HG03558 (cell line): ENCODE measurements around the gene UBE2Z.
A peak's percentile ranks its signal among the peaks of the same experiment; 100 is the strongest.
"Not testable (repeated sequence)": the region's sequence is repeated elsewhere in the genome, so short reads cannot be mapped to it uniquely, and the experiment has no call there.

ENCODE experiments used
- ATAC-seq: cut with Tn5 transposase; IDR thresholded peaks from one replicate; pipeline ENCODE4 v1.9.1; 2021; ENCODE audit warnings: moderate number of reproducible peaks; ENCODE audit not compliant: unreplicated experiment; ENCODE audit errors: extremely low read depth

UBE2Z gene

DNA sequence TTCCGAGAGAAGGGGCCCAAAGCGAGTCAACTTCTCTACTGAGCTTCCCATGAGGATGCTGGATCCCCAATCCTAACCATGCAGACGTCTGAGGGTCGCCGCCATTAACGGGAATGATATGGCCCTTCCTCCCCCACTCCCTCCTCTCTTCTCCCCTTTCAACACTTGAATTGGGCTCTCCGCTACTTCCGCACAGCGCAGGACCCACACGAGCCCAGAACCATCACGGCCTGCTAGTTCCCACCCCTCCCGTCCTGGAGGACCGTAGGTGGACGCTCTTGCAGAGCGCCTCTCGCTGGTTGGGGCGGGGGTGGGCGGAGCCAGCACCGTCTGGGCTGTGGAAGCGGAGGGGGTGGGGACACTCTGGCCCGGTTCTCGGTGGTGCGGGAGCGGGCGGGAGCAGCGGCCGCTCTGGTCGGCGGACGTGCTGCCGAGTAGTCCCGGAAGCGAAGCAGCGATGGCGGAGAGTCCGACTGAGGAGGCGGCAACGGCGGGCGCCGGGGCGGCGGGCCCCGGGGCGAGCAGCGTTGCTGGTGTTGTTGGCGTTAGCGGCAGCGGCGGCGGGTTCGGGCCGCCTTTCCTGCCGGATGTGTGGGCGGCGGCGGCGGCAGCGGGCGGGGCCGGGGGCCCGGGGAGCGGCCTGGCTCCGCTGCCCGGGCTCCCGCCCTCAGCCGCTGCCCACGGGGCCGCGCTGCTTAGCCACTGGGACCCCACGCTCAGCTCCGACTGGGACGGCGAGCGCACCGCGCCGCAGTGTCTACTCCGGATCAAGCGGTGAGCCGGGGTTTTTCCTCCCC is at the start of gene UBE2Z:
UBE2Z (plus strand) TSS at position 361 of the 797 bp plus-strand sequence; CDS start at position 458, 97 bp downstream.
- peak; percentile 62 for ATAC-seq

DNA sequence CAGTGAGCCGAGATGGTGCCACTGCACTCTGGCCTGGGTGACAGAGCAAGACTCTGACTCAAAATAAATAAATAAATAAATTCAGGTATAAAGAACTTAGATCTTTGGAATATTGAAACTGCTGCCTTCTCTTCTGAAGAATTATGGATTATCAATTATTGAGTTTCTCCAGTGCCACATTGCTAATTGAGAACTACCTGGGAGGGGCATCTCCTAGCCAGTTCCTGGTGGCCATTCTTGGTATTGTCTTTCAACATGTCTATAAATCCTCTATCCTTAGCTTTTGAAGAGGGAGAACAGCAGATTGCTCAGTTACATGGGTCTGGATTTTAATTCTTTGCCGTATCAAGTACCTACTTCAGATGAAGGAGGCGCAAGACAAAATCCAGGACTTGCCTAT is 48.2 kb upstream of the UBE2Z start:
- no peak for ATAC-seq

DNA sequence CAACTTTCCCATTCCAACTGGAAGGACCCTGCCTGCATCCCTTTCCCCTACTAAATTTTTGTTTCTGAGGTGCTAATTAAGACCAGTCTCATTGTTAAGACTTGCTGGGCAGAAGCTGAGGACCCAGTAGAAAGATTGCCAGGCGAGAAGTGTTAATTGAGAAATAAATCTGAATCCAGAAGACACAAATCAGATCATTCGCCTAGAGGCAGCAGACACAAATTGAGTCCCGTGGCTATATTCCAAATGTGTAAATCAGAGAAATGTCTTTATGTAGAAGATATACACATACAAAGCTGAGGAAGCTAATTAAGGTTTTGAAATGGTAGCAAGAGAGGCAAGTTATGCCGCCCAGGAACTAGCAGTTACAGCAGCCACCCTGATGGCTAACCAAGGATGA is 47.8 kb upstream of the UBE2Z start:
- no peak for ATAC-seq

DNA sequence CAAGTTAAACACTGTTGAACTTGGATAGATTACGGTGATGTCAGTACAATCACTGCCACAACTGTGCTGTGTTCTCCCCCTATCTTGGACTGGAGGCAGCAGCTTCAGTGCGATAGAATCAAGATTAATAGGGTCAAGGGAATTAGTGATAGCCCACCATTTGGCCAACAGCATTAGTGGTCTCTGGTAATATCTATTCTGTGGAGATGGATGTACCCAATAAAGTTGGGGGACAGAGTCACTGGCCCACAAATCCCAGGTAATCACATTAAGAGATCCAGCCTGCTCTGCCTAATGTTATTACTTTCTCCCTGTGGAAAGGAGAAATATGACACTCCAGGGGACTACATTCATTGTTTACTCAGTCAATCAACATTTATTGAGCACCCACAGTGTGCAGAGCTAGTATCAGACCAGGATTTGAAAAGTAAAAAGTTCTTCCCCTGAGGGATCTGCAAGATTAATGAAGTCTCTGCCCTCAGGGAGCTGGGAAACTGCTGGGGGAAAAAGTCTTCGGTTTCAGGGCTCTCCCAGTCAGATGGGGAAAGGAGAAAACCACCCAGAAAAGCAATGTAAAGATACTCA is 39.2 kb upstream of the UBE2Z start:
- ATAC-seq, result no peak

DNA sequence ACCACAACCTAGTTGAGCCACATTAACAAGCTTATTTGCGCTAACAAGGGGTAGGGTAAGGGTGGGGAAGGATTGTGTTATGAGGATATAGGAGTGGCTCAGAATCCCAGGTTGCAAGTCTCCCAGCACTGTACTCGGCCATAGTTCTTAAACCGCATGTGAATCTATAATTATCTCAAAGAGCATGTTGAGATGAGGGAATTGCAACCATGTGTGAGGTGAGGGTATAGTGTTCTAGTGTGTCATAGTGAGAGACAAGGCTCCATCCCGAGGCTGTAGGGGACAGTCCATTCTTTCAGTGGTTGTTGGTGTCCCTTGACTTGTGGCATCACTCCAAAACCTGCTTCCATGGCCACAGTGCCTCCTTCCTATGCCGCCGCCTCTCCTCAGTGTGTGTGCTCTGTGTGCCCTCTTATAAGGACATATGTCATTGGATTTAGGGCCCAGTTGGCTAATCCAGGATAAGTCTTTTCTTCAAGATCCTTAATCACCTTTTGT is 38.3 kb upstream of the UBE2Z start:
- no peak for ATAC-seq

DNA sequence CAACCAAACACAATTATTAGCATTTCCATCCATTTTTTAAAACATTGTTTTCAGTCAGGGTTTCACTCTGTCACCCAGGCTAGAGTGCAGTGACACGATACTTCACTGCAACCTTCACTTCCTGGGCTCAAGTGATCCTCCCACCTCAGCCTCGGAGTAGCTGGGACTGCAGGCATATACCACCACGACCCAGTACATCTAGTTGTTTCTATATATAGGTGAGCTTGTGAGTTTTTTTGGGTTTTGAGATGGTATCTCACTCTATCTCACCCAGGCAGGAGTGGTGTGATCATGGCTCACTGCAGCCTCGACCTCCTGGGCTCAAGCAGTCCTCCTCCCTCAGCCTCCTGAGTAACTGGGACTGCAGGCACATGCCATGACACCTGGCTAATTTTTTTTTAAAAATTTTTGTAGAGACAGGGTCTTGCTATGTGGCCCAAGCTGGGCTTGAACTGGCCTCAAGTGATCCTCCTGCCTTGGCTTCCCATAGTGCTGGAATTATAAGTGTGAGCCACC is 37.1 kb upstream of the UBE2Z start:
- ATAC-seq, result no peak

DNA sequence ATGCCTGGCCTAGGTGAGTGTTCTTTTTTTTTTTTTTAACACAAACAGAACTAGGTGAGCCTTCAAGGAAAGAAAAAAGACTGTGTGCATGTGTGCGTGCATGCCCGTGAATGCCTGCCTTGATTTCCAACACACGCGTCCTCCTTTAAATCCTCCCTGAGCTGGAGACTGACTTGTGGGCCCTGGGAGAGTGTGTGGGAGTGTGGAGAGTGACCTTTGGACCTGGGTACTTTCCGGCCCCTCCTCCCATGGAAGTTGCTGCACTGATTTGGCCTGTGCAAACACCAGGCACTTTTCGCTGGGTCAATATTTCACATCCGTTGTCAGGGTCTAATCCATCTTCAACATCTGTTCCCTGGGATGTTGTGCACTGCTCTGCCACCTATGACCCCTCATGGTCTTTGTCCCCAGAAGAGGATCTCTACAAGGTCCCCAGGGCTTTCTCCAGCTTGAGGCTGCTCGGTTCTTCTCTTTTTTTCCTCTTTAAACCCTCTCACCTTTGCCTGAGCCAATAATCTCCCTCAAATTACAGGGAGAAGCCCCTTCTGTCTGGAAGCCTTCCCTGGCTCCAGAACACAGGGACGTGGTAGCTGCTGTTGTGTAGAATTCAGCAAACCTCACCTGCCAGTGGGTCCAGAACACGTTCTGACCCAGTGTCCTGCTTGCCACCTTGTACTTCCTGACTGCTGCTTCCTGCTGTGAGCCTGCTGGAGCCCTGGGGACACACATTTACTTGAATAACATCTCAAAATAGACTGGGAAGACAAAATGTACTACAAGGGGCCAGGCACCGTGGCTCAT is 36.5 kb upstream of the UBE2Z start:
- ATAC-seq, result no peak

- ATAC-seq, result not testable (repeated sequence)
Measured at GRCh38 chr17:48872409-48872808, 35.8 kb upstream of the UBE2Z start.

- ATAC-seq, result no peak
Measured at GRCh38 chr17:48873209-48873608, 35.0 kb upstream of the UBE2Z start.

- no peak for ATAC-seq
Measured at GRCh38 chr17:48873696-48874443, 34.3 kb upstream of the UBE2Z start.

DNA sequence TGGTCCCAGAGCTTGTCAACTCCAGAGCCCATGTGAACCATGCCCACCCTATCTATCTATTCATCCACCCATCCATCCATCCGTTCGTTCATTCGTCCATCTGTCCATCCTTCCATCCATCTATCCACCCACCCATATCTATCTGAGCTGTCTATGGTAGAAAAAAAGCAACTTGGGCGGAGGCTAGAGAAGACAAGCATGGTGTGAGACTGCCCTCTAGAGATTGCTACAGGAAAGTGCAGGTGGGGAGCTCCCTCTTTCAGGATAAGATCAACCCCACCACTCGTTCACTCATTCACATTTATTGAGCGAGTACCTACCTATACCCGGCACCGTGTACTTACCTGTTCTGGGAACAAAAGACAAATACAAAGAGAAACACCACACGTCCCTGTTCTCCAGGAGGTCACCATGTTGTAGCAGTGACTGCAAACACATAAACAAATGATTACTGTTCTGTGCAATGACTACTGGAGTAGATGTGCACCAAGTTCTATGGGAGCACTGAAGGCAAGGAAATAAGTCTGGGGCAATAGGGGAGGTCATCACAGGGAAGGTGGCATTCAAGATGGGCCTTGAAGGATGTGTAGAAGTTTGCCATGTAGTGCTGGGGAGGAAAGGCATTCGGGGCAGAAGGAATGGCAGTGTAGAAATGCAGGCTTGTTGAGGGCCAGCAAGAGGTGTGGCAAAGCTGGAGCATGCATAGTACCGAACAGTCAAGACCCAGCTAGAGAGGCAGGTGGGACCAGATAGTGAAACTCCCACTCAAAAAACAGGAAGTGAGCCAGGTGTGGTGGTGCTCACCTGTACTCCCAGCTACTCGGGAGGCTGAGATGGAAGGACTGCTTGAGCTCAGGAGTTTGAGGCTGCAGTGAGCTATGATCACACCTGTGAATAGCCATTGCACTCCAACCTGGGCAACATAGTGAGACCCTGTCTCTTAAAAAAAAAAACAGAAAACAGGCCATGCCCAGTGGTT is 29.0 kb upstream of the UBE2Z start:
- no peak for ATAC-seq

DNA sequence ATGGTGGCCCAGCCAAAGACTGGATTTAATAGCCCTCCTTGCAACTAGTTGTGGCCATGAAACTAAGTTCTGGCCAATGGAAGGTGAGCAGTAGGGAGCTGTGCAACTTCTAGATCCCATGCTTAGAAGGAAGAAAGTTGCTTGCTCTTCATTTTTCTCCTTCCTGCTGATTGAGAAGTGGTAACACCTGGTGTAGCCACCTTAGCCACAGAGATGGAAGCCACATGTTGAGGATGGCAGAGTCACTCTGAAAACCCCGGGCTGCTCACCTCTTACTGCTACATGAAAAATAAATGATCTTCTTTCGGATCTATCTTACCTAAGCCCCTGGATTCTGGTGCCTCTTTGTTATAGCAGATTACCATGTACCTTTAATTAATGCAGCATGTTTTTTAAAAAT is 25.9 kb upstream of the UBE2Z start:
- ATAC-seq, result no peak

DNA sequence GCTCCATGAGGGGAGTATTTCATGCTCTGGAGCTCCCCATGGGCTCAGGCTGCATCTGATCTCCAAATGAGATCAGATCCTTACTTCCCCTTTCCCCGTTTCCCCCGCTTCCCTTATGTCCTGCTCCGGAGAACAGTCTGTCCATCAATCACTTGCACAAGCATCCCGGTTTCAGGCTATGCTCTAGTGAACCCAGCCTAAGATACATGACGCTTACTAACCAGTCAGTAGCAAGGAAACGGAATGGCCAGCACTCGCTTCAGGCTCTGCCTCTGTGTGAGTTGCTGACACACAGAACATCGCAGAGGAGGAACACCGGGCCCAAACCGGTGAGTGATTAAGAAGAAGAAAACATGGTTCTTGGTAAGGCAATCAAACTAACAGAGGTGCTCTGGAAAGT is 25.0 kb upstream of the UBE2Z start:
- no peak for ATAC-seq

GRCh38 chr17:48890086-48890485 is 18.1 kb upstream of the UBE2Z start:
- no peak for ATAC-seq

DNA sequence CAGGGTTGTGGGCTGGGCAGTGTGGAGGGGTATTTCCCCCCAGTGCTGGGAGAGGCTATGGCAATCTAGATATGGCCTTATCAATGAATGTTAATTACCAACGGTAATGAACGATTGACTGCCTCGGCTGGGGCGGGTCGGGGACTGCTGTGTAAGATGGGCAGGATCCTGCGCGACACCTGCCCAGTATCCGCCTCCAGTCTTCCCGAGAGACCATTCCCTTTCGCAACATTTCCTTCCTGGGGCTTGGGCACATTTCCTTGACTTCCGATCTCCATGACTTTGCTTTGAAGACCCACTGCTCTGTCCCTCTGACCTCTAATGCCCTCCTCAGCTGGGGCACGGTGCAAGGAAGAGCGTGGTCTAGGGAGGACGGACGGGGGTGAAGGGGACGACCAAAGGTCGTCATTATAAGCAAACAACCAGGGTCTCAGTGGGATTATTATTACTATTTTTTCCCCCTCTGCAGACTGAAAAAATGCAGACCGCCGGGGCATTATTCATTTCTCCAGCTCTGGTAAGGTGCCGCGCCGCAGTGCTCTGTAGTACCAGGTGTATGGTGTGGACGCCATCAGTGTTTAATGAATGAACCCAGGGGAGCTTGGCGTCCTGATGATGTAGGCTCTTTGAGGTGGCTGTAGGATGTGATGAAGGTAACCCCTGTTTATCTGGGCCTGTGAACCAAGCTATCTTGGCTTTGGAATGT is 15.1 kb upstream of the UBE2Z start:
- no peak for ATAC-seq

- ATAC-seq, result no peak
Measured at GRCh38 chr17:48893646-48894508, 14.3 kb upstream of the UBE2Z start.

GRCh38 chr17:48894886-48895285 is 13.3 kb upstream of the UBE2Z start:
- ATAC-seq, result no peak
